A549 (cell line): ENCODE data around the gene ZDHHC19.

Source experiments
- CHD4 ChIP-seq: fragments of 200-600 bp; sonication (generic); IDR thresholded peaks from 2 replicates; pipeline ENCODE4 v1.6.1; 2016; ENCODE audit warnings: antibody characterized with exemption, mild to moderate bottlenecking, borderline replicate concordance
- EP300 ChIP-seq, 2 experiments: fragments of >200 bp; sonication (Bioruptor Twin); formaldehyde crosslinking; IDR thresholded peaks; 2 replicates in 1 of 2; 3 replicates in 1 of 2; pipeline ENCODE4 v1.6.1; 2016 to 2017
- HEYL ChIP-seq: fragments of 250-450 bp; sonication (Bioruptor Pico); IDR thresholded peaks from 2 replicates; pipeline ENCODE4 v1.8.0; 2021; ENCODE audit warnings: mild to moderate bottlenecking, moderate library complexity
- JUN ChIP-seq, 2 experiments: fragments of >200 bp; sonication (Bioruptor Twin); formaldehyde crosslinking; IDR thresholded peaks; 2 replicates in 1 of 2; 3 replicates in 1 of 2; pipeline ENCODE4 v1.6.1; 2016 to 2017
- MYC ChIP-seq: IDR thresholded peaks from 2 replicates; pipeline ENCODE4 v1.6.1; 2012; ENCODE audit warnings: mild to moderate bottlenecking, inconsistent platforms, low read length, improper control_type of control experiment, borderline replicate concordance
- POLR2A ChIP-seq: IDR thresholded peaks from 2 replicates; pipeline ENCODE4 v1.6.1; 2012; ENCODE audit warnings: mild to moderate bottlenecking, low read length
- RNF2 ChIP-seq: fragments of 200-600 bp; sonication (generic); IDR thresholded peaks from 2 replicates; pipeline ENCODE4 v1.6.1; 2016; ENCODE audit warnings: low read depth, mild to moderate bottlenecking, antibody characterized with exemption, moderate library complexity, borderline replicate concordance
- TFCP2L1 ChIP-seq: fragments of 250-450 bp; sonication (Bioruptor Pico); IDR thresholded peaks from 2 replicates; pipeline ENCODE4 v1.5.0; 2021; ENCODE audit warnings: mild to moderate bottlenecking
- ZSCAN20 ChIP-seq: fragments of 250-450 bp; sonication (Bioruptor Pico); IDR thresholded peaks from 2 replicates; pipeline ENCODE4 v1.8.0; 2022; ENCODE audit warnings: mild to moderate bottlenecking, moderate library complexity
- TF ChIP-seq, protein P1 (sequence below): fragments of >200 bp; sonication (Bioruptor Twin); formaldehyde crosslinking; IDR thresholded peaks from 3 replicates; pipeline ENCODE4 v1.6.1; 2016
- TF ChIP-seq, protein P2 (sequence below): fragments of >200 bp; sonication (Bioruptor Twin); formaldehyde crosslinking; IDR thresholded peaks from 3 replicates; pipeline ENCODE4 v1.5.1; 2016
- TF ChIP-seq, protein P3 (sequence below): fragments of 250-450 bp; sonication (Bioruptor Pico); IDR thresholded peaks from 2 replicates; pipeline ENCODE4 v1.5.0; 2021; ENCODE audit warnings: mild to moderate bottlenecking, moderate library complexity, borderline replicate concordance

DNA sequence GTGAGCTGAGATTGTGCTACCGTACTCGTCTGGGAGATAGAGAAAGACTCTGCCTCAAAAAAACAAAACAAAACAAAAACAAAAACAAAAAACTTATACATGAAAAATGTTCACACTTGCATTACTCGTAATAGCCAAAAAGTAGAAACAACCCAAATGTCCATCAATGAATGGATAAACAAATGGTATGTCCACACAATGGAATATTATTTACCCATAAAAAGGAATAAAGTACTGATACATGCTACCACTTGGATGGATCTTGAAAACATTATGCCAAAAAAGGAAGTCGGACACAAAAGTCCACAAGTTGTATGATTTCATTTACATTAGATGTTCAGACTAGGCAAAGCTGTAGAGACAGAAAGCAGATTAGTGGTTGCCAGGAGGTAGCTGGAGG, 49.6 kb upstream of the ZDHHC19 start:
- TF ChIP-seq POLR2A (no peak), TFCP2L1 (CRISPR knock-in tag) (no peak), JUN (IDR thresholded peaks at IDR 0.05) (no peak), CHD4 (no peak), MYC (no peak), ZSCAN20 (CRISPR knock-in tag) (no peak), HEYL (CRISPR knock-in tag) (no peak), EP300 (IDR thresholded peaks at IDR 0.05) (no peak), RNF2 (no peak)
- TF ChIP-seq, protein P1, sequence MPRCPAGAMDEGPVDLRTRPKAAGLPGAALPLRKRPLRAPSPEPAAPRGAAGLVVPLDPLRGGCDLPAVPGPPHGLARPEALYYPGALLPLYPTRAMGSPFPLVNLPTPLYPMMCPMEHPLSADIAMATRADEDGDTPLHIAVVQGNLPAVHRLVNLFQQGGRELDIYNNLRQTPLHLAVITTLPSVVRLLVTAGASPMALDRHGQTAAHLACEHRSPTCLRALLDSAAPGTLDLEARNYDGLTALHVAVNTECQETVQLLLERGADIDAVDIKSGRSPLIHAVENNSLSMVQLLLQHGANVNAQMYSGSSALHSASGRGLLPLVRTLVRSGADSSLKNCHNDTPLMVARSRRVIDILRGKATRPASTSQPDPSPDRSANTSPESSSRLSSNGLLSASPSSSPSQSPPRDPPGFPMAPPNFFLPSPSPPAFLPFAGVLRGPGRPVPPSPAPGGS = no peak
- TF ChIP-seq, protein P2, sequence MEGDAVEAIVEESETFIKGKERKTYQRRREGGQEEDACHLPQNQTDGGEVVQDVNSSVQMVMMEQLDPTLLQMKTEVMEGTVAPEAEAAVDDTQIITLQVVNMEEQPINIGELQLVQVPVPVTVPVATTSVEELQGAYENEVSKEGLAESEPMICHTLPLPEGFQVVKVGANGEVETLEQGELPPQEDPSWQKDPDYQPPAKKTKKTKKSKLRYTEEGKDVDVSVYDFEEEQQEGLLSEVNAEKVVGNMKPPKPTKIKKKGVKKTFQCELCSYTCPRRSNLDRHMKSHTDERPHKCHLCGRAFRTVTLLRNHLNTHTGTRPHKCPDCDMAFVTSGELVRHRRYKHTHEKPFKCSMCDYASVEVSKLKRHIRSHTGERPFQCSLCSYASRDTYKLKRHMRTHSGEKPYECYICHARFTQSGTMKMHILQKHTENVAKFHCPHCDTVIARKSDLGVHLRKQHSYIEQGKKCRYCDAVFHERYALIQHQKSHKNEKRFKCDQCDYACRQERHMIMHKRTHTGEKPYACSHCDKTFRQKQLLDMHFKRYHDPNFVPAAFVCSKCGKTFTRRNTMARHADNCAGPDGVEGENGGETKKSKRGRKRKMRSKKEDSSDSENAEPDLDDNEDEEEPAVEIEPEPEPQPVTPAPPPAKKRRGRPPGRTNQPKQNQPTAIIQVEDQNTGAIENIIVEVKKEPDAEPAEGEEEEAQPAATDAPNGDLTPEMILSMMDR = no peak
- TF ChIP-seq, protein P3, sequence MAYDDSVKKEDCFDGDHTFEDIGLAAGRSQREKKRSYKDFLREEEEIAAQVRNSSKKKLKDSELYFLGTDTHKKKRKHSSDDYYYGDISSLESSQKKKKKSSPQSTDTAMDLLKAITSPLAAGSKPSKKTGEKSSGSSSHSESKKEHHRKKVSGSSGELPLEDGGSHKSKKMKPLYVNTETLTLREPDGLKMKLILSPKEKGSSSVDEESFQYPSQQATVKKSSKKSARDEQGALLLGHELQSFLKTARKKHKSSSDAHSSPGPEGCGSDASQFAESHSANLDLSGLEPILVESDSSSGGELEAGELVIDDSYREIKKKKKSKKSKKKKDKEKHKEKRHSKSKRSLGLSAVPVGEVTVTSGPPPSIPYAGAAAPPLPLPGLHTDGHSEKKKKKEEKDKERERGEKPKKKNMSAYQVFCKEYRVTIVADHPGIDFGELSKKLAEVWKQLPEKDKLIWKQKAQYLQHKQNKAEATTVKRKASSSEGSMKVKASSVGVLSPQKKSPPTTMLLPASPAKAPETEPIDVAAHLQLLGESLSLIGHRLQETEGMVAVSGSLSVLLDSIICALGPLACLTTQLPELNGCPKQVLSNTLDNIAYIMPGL (CRISPR knock-in tag) = no peak
